GM10266 (cell line): ENCODE measurements around the gene TIMM23.

Experiments used
- DNase-seq: peaks from one replicate; pipeline ENCODE4 v3.0.0; 2012; ENCODE audit errors: extremely low spot score
- CTCF ChIP-seq: IDR thresholded peaks from 2 replicates; pipeline ENCODE4 v1.5.1; 2012; ENCODE audit warnings: mild to moderate bottlenecking, low read depth; ENCODE audit not compliant: control insufficient read depth, insufficient read depth; ENCODE audit errors: missing control alignments

The TIMM23 gene

GRCh38 chr10:46002916-46003693, 30.8 kb downstream of the TIMM23 start:
- no peak for DNase-seq
- TF ChIP-seq CTCF: no peak

- DNase-seq: no peak
- TF ChIP-seq CTCF: no peak
Measured at GRCh38 chr10:46004963-46005362, 32.7 kb downstream of the TIMM23 start.

- no peak for DNase-seq
- no peak for TF ChIP-seq CTCF
Measured at GRCh38 chr10:46005383-46005782, 33.1 kb downstream of the TIMM23 start.

- no peak for TF ChIP-seq CTCF
Measured at GRCh38 chr10:46006219-46006618, 33.9 kb downstream of the TIMM23 start.

GRCh38 chr10:46012746-46013145, 40.5 kb downstream of the TIMM23 start:
- no peak for DNase-seq
- no peak for TF ChIP-seq CTCF

More at GRCh38 chr10:46006219-46006618, 33.9 kb downstream of the TIMM23 start:
- no peak for DNase-seq

GRCh38 chr10:46014206-46014605, 41.9 kb downstream of the TIMM23 start:
- no peak for DNase-seq
- no peak for TF ChIP-seq CTCF

GRCh38 chr10:46014683-46015405, 42.6 kb downstream of the TIMM23 start:
- DNase-seq: no peak
- TF ChIP-seq CTCF: no peak
